OCI-LY1 (cell line): Measurements from ENCODE around the gene KRTAP19-4.

Experiments
- H2AFZ ChIP-seq: fragments of 200-600 bp; sonication (generic), shearing (Covaris generic); 2 replicates; pipeline ENCODE4 v1.6.0; 2014; ENCODE audit warnings: antibody characterized with exemption, mild to moderate bottlenecking, low read length
- H3F3A ChIP-seq: fragments of 200-600 bp; sonication (generic), shearing (Covaris generic); 2 replicates; pipeline ENCODE4 v1.6.0; 2014; ENCODE audit warnings: mild to moderate bottlenecking, antibody characterized with exemption, low read length, moderate library complexity; ENCODE audit not compliant: insufficient read depth
- H3K27ac ChIP-seq: fragments of 200-600 bp; sonication (generic); 2 replicates; pipeline ENCODE4 v1.5.1; 2014; ENCODE audit warnings: low read length, mixed run types, mild to moderate bottlenecking, low read depth; ENCODE audit not compliant: poor library complexity, severe bottlenecking
- H3K27me3 ChIP-seq: fragments of 200-600 bp; sonication (generic); 2 replicates; pipeline ENCODE4 v1.6.0; 2014; ENCODE audit warnings: antibody characterized with exemption, mild to moderate bottlenecking, low read length, moderate library complexity; ENCODE audit not compliant: insufficient read depth
- H3K36me3 ChIP-seq: fragments of 200-600 bp; sonication (generic); 2 replicates; pipeline ENCODE4 v1.6.1; 2014; ENCODE audit warnings: mild to moderate bottlenecking, antibody characterized with exemption, low read length, moderate library complexity, mixed read lengths; ENCODE audit not compliant: insufficient read depth
- H3K4me1 ChIP-seq: fragments of 200-600 bp; sonication (generic); 2 replicates; pipeline ENCODE4 v1.5.1; 2014; ENCODE audit warnings: mild to moderate bottlenecking, low read length, moderate library complexity; ENCODE audit not compliant: insufficient read depth, severe bottlenecking
- H3K4me2 ChIP-seq: fragments of 200-600 bp; sonication (generic), shearing (Covaris generic); 2 replicates; pipeline ENCODE4 v1.6.1; 2014; ENCODE audit warnings: low read length
- H3K4me3 ChIP-seq: fragments of 200-600 bp; sonication (generic); 2 replicates; pipeline ENCODE4 v1.5.1; 2014; ENCODE audit warnings: low read length, low read depth, mild to moderate bottlenecking, mixed read lengths; ENCODE audit not compliant: poor library complexity, severe bottlenecking
- H3K79me2 ChIP-seq: fragments of 200-600 bp; shearing (Covaris generic); 2 replicates; pipeline ENCODE4 v1.6.1; 2016; ENCODE audit warnings: mixed run types, low read length, mixed read lengths; ENCODE audit not compliant: insufficient read depth
- H3K9ac ChIP-seq: fragments of 200-600 bp; sonication (generic), shearing (Covaris generic); 2 replicates; pipeline ENCODE4 v1.6.1; 2014; ENCODE audit warnings: mild to moderate bottlenecking, low read length, mixed read lengths
- H3K9me2 ChIP-seq: fragments of 200-600 bp; sonication (generic), shearing (Covaris generic); 2 replicates; pipeline ENCODE4 v1.6.1; 2014; ENCODE audit warnings: low read depth, mild to moderate bottlenecking, low read length, mixed read lengths
- H3K9me3 ChIP-seq: fragments of 200-600 bp; shearing (Covaris generic); 2 replicates; pipeline ENCODE4 v1.6.1; 2014; ENCODE audit warnings: low read length, mixed read lengths
- H4K20me1 ChIP-seq: fragments of 200-600 bp; sonication (generic), shearing (Covaris generic); 2 replicates; pipeline ENCODE4 v1.6.0; 2016; ENCODE audit warnings: mild to moderate bottlenecking, low read length; ENCODE audit not compliant: insufficient read depth
- CTCF ChIP-seq: fragments of 200-600 bp; sonication (generic), shearing (Covaris generic); IDR thresholded peaks from 2 replicates; pipeline ENCODE4 v1.5.1; 2017; ENCODE audit warnings: mild to moderate bottlenecking, antibody characterized with exemption, low read length, moderate library complexity, mixed read lengths
- EZH2 ChIP-seq: fragments of 200-600 bp; sonication (generic), shearing (Covaris generic); IDR thresholded peaks from 2 replicates; pipeline ENCODE4 v1.8.0; 2017; ENCODE audit warnings: borderline replicate concordance, mixed run types, mild to moderate bottlenecking, antibody characterized with exemption, low read length, moderate library complexity, mixed read lengths

Gene KRTAP19-4

GRCh38 chr21:30491963-30492428 is 5.0 kb downstream of the KRTAP19-4 start, which contains the start of gene KRTAP19-3:
TSS of gene KRTAP19-3 (minus strand) at chr21:30492013. CDS start at chr21:30491957, 56 bp downstream.
- no peaks in the 10 kb centered on the region for H3K9me2 ChIP-seq
- H3K27ac ChIP-seq: no peak within 1 kb of the TSS
- H3K27me3 ChIP-seq: no peaks in the 10 kb centered on the region
- TF ChIP-seq EZH2: no peak
- TF ChIP-seq CTCF: no peak
- no peaks in the 10 kb centered on the region for H3K4me1 ChIP-seq
- H3K4me2 ChIP-seq: no peak within 1 kb of the TSS
- no peak within 1 kb of the TSS for H3K9ac ChIP-seq
- no peaks in the 10 kb centered on the region for H3K36me3 ChIP-seq
- H2AFZ ChIP-seq: no peak within 1 kb of the TSS
- H3K4me3 ChIP-seq: no peak within 1 kb of the TSS
- no peaks in the 10 kb centered on the region for H3K9me3 ChIP-seq
- H3F3A ChIP-seq: no peaks in the 10 kb centered on the region
- no peaks in the 10 kb centered on the region for H4K20me1 ChIP-seq
- H3K79me2 ChIP-seq: no peaks in the 10 kb centered on the region

- H3K36me3 ChIP-seq: no peaks in the 10 kb centered on the region
- no peak for TF ChIP-seq CTCF
- TF ChIP-seq EZH2: no peak
Observed at GRCh38 chr21:30487336-30487735, 9.6 kb downstream of the KRTAP19-4 start, which contains the start of gene KRTAP19-2. TSS of gene KRTAP19-2 (minus strand) at chr21:30487436. CDS start at chr21:30487348, 88 bp downstream.

GRCh38 chr21:30486180-30486579 is 10.8 kb downstream of the KRTAP19-4 start:
- no peak overlapping the region for H3K4me3 ChIP-seq
- no peak for TF ChIP-seq CTCF
- no peak for TF ChIP-seq EZH2
- H3K79me2 ChIP-seq: no peaks in the 10 kb centered on the region

More at GRCh38 chr21:30487336-30487735, 9.6 kb downstream of the KRTAP19-4 start, which contains the start of gene KRTAP19-2:
- no peak within 1 kb of the TSS for H3K27ac ChIP-seq
- H3F3A ChIP-seq: no peaks in the 10 kb centered on the region
- no peak within 1 kb of the TSS for H3K9ac ChIP-seq
- H3K79me2 ChIP-seq: no peaks in the 10 kb centered on the region
- H4K20me1 ChIP-seq: no peaks in the 10 kb centered on the region
- no peak within 1 kb of the TSS for H2AFZ ChIP-seq
- no peaks in the 10 kb centered on the region for H3K9me3 ChIP-seq
- no peak within 1 kb of the TSS for H3K4me2 ChIP-seq
- no peaks in the 10 kb centered on the region for H3K27me3 ChIP-seq
- no peak within 1 kb of the TSS for H3K4me3 ChIP-seq
- H3K4me1 ChIP-seq: no peaks in the 10 kb centered on the region
- H3K9me2 ChIP-seq: no peaks in the 10 kb centered on the region

More at GRCh38 chr21:30486180-30486579, 10.8 kb downstream of the KRTAP19-4 start:
- Histone ChIP-seq H3K4me2 (no peak overlapping the region), H3K36me3 (no peaks in the 10 kb centered on the region), H3K4me1 (no peaks in the 10 kb centered on the region), H3K9ac (no peak overlapping the region), H4K20me1 (no peaks in the 10 kb centered on the region), H3K27ac (no peak overlapping the region), H2AFZ (no peak overlapping the region), H3F3A (no peaks in the 10 kb centered on the region), H3K9me2 (no peaks in the 10 kb centered on the region), H3K27me3 (no peaks in the 10 kb centered on the region), H3K9me3 (no peaks in the 10 kb centered on the region)
